HepG2 (cell line): ENCODE measurements around the gene RREB1. TPM values are rescaled to one million over a fixed set of nuclear protein-coding genes. Genes with fewer than 3 reads are reported as not detected.

Experiments used
- ATAC-seq: fragments of 200-7000 bp; cut with Tn5 transposase; 3 replicates; pipeline ENCODE4 v1.9.1; 2020; ENCODE audit warnings: mild to moderate bottlenecking, moderate library complexity
- BruUV-seq: library from RNA; stranded (reverse); fragments of 400-500 nt; replicated peaks from 2 replicates; lab custom pipeline; 2021; lab: Mats Ljungman, UMichigan
- CTCF ChIA-PET: fragments of 300-600 bp; formaldehyde crosslinking; extraction: SDS; loops from one replicate; lab custom pipeline; 2021; ENCODE audit warnings: low total read pairs, inconsistent platforms, low intra/inter-chr PET ratio; lab: Yijun Ruan, JAX
- POLR2A ChIA-PET: fragments of 350-600 bp; sonication (Branson Sonifier 250); formaldehyde crosslinking; loops from one replicate; lab custom pipeline; 2020; ENCODE audit warnings: antibody characterized with exemption, inconsistent platforms; lab: Yijun Ruan, JAX
- DNase-seq: peaks from one replicate; pipeline ENCODE4 v3.0.0-alpha.2; 2015; ENCODE audit warnings: low spot score
- FAIRE-seq: peaks from 3 replicates; lab custom pipeline; 2011; peaks lifted over from hg19 to GRCh38; lab: Jason Lieb, UNC
- H2AFZ ChIP-seq: one replicate; pipeline ENCODE4 v1.6.1; 2011; ENCODE audit warnings: low read length, inconsistent platforms
- H3K27ac ChIP-seq: fragments of 300-600 bp; 3 replicates; pipeline ENCODE4 v1.8.0; 2011; ENCODE audit warnings: mixed run types, mild to moderate bottlenecking, mixed read lengths, low read length, inconsistent platforms; ENCODE audit not compliant: insufficient read depth; ENCODE audit errors: extremely low read length
- H3K27me3 ChIP-seq, 2 experiments: fragments of 200-600 bp in 1 of 2; 2 replicates in 1 of 2; 3 replicates in 1 of 2; pipeline versions ENCODE4 v1.6.0 to v1.8.0; 2011; ENCODE audit warnings: low read length in 2 of 2, mild to moderate bottlenecking in 2 of 2, moderate library complexity in 2 of 2, inconsistent platforms in 1 of 2; ENCODE audit not compliant: insufficient read depth in 2 of 2, control insufficient read depth in 1 of 2
- H3K36me3 ChIP-seq, 2 experiments: fragments of 200-600 bp in 1 of 2; replicated peaks in 1 of 2; 2 replicates in 1 of 2; 3 replicates in 1 of 2; pipeline versions ENCODE4 v1.5.1 to v1.8.0; 2011; ENCODE audit warnings: low read length in 2 of 2, inconsistent platforms in 1 of 2; ENCODE audit not compliant: insufficient read depth in 2 of 2, control insufficient read depth in 1 of 2
- H3K4me1 ChIP-seq: 2 replicates; pipeline ENCODE4 v1.5.1; 2012; ENCODE audit warnings: low read length, inconsistent platforms; ENCODE audit not compliant: insufficient read depth
- H3K4me2 ChIP-seq: 2 replicates; pipeline ENCODE4 v1.6.0; 2011; ENCODE audit warnings: low read depth, low read length, inconsistent platforms
- H3K4me3 ChIP-seq, 3 experiments: fragments of 200-600 bp in 1 of 3; sonication (generic), shearing (Covaris generic) in 1 of 3; replicated peaks in 1 of 3; 2 replicates each; pipeline ENCODE4 v1.5.1; 2011 to 2016; ENCODE audit warnings: low read length in 3 of 3, inconsistent platforms in 2 of 3, low read depth in 2 of 3, mild to moderate bottlenecking in 2 of 3, control low read depth in 1 of 3, mixed read lengths in 1 of 3; ENCODE audit not compliant: insufficient read depth in 1 of 3
- H3K79me2 ChIP-seq: one replicate; pipeline ENCODE4 v1.6.1; 2011; ENCODE audit warnings: low read length, inconsistent platforms; ENCODE audit not compliant: insufficient read depth
- H3K9ac ChIP-seq: 2 replicates; pipeline ENCODE4 v1.6.0; 2011; ENCODE audit warnings: mild to moderate bottlenecking, low read depth, low read length, inconsistent platforms; ENCODE audit not compliant: insufficient read depth
- H3K9me3 ChIP-seq: 2 replicates; pipeline ENCODE4 v1.5.1; 2012; ENCODE audit warnings: mild to moderate bottlenecking, low read length
- H4K20me1 ChIP-seq: 2 replicates; pipeline ENCODE4 v1.6.0; 2011; ENCODE audit warnings: inconsistent platforms, mild to moderate bottlenecking, low read length, moderate library complexity; ENCODE audit not compliant: insufficient read depth
- ATF7-NPFF ChIP-seq: sonication (generic); formaldehyde crosslinking; IDR thresholded peaks from 2 replicates; pipeline ENCODE4 v1.8.1; 2023; ENCODE audit warnings: mild to moderate bottlenecking, low read depth, missing genetic modification reagents, moderate library complexity
- CBFB ChIP-seq: sonication (generic); formaldehyde crosslinking; IDR thresholded peaks from 2 replicates; pipeline ENCODE4 v1.4.0; 2020; ENCODE audit warnings: missing genetic modification reagents
- DDIT3 ChIP-seq: sonication (generic); formaldehyde crosslinking; IDR thresholded peaks from 2 replicates; pipeline ENCODE4 v1.4.0; 2020; ENCODE audit warnings: mild to moderate bottlenecking, missing genetic modification reagents
- DMAP1 ChIP-seq: IDR thresholded peaks from 2 replicates; pipeline ENCODE4 v1.6.1; 2016
- KDM3A ChIP-seq: IDR thresholded peaks from 2 replicates; pipeline ENCODE4 v1.6.1; 2018; ENCODE audit warnings: low read depth, missing compliant biosample characterization
- KLF12 ChIP-seq: sonication (generic); formaldehyde crosslinking; IDR thresholded peaks from 2 replicates; pipeline ENCODE4 v1.4.0; 2020; ENCODE audit warnings: missing genetic modification reagents, borderline replicate concordance
- LCORL ChIP-seq, 2 experiments: fragments of 450-650 bp in 1 of 2; sonication (generic) in 1 of 2; formaldehyde crosslinking in 1 of 2; IDR thresholded peaks; 2 replicates each; pipeline versions ENCODE4 v1.5.0 to v1.6.1; 2017 to 2020; ENCODE audit warnings: antibody characterized with exemption in 1 of 2, missing genetic modification reagents in 1 of 2
- MED1 ChIP-seq: sonication (generic); formaldehyde crosslinking; IDR thresholded peaks from 2 replicates; pipeline ENCODE4 v1.4.0; 2020; ENCODE audit warnings: missing genetic modification reagents
- RNF219 ChIP-seq: sonication (generic); formaldehyde crosslinking; IDR thresholded peaks from 2 replicates; pipeline ENCODE4 v1.5.0; 2020; ENCODE audit warnings: mild to moderate bottlenecking, missing genetic modification reagents
- SETDB1 ChIP-seq: sonication (generic); formaldehyde crosslinking; IDR thresholded peaks from 2 replicates; pipeline ENCODE4 v1.5.1; 2020; ENCODE audit warnings: missing genetic modification reagents, mild to moderate bottlenecking, borderline replicate concordance
- SRSF9 ChIP-seq: fragments of 200-400 bp; formaldehyde crosslinking; IDR thresholded peaks from 2 replicates; pipeline ENCODE4 v1.6.1; 2018; ENCODE audit warnings: borderline replicate concordance, mild to moderate bottlenecking, low read depth, low read length; ENCODE audit not compliant: insufficient read depth, poor library complexity, severe bottlenecking
- ZNF138 ChIP-seq: sonication (generic); formaldehyde crosslinking; IDR thresholded peaks from 2 replicates; pipeline ENCODE4 v1.5.0; 2020; ENCODE audit warnings: mild to moderate bottlenecking, low read depth, missing genetic modification reagents
- ZNF251 ChIP-seq: sonication (generic); formaldehyde crosslinking; IDR thresholded peaks from 2 replicates; pipeline ENCODE4 v1.9.0; 2021; ENCODE audit warnings: mild to moderate bottlenecking, missing genetic modification reagents
- ZNF34 ChIP-seq: sonication (generic); formaldehyde crosslinking; IDR thresholded peaks from 2 replicates; pipeline ENCODE4 v1.4.0; 2020; ENCODE audit warnings: mild to moderate bottlenecking, missing genetic modification reagents, borderline replicate concordance
- ZNF484 ChIP-seq: sonication (generic); formaldehyde crosslinking; IDR thresholded peaks from 2 replicates; pipeline ENCODE4 v1.5.1; 2020; ENCODE audit warnings: mild to moderate bottlenecking, low read depth, missing genetic modification reagents, borderline replicate concordance
- ZNF556 ChIP-seq: sonication (generic); formaldehyde crosslinking; IDR thresholded peaks from 2 replicates; pipeline ENCODE4 v1.4.0; 2020; ENCODE audit warnings: mild to moderate bottlenecking, missing genetic modification reagents, borderline replicate concordance
- WGBS: methylation state at CpG from one replicate; pipeline ENCODE4 v1.1.6; 2017; ENCODE audit warnings: low lambda C conversion rate; 5-methylcytosine and 5-hydroxymethylcytosine counted together
- in situ Hi-C: cut with HindIII; loops from 2 replicates; pipeline ENCODE4 v1.10.0; 2017; ENCODE audit warnings: low pct_unique_long_range_greater_than_20kb; ENCODE audit not compliant: extremely low pct_ligation_motif_present
- intact Hi-C: fragments of 100-400 bp; cut with micrococcal nuclease; formaldehyde crosslinking; loops from one replicate; pipeline ENCODE4 v1.10.0; 2022; ENCODE audit not compliant: unreplicated experiment
- polyA plus RNA-seq, 8 experiments: library from polyadenylated mRNA; depleted of rRNA in 3 of 8; stranded (reverse) in 7 of 8; unstranded in 1 of 8; fragments of >200 nt; fragmentation: Illumina TruSeq in 4 of 8; extraction: Trizol in 4 of 8; gene quantifications; 2 replicates each; pipeline versions ENCODE4 v1.2.1 to v1.2.3, GENCODE V29; 2011 to 2016; ENCODE audit warnings: low read depth in 4 of 8, missing spikeins in 1 of 8, mixed read lengths in 1 of 8; ENCODE audit not compliant: insufficient read depth in 1 of 8
- total RNA-seq, 5 experiments: library from RNA; depleted of rRNA; stranded (reverse); fragments of >200 nt; fragmentation: Illumina TruSeq; extraction: Trizol; gene quantifications; 2 replicates each; pipeline ENCODE4 v1.2.3, GENCODE V29; 2016; ENCODE audit warnings: low read depth in 1 of 5
- TF ChIP-seq, protein P1 (sequence below): sonication (generic); formaldehyde crosslinking; IDR thresholded peaks from 2 replicates; pipeline ENCODE4 v1.5.0; 2020; ENCODE audit warnings: missing genetic modification reagents, mild to moderate bottlenecking, borderline replicate concordance
- TF ChIP-seq, protein P2 (sequence below), 2 experiments: fragments of 450-650 bp in 1 of 2; sonication (generic) in 1 of 2; formaldehyde crosslinking; IDR thresholded peaks; 2 replicates each; pipeline versions ENCODE4 v1.5.0 to v1.8.0; 2020 to 2022; ENCODE audit warnings: mild to moderate bottlenecking in 1 of 2, missing genetic modification reagents in 1 of 2

RREB1 gene
- total and polyA plus RNA-seq, 2 of the 13 experiments (the other 11 are each of a cell fraction or from before 2014, with no cell fraction given) = 6.1 to 23.2 TPM

DNA sequence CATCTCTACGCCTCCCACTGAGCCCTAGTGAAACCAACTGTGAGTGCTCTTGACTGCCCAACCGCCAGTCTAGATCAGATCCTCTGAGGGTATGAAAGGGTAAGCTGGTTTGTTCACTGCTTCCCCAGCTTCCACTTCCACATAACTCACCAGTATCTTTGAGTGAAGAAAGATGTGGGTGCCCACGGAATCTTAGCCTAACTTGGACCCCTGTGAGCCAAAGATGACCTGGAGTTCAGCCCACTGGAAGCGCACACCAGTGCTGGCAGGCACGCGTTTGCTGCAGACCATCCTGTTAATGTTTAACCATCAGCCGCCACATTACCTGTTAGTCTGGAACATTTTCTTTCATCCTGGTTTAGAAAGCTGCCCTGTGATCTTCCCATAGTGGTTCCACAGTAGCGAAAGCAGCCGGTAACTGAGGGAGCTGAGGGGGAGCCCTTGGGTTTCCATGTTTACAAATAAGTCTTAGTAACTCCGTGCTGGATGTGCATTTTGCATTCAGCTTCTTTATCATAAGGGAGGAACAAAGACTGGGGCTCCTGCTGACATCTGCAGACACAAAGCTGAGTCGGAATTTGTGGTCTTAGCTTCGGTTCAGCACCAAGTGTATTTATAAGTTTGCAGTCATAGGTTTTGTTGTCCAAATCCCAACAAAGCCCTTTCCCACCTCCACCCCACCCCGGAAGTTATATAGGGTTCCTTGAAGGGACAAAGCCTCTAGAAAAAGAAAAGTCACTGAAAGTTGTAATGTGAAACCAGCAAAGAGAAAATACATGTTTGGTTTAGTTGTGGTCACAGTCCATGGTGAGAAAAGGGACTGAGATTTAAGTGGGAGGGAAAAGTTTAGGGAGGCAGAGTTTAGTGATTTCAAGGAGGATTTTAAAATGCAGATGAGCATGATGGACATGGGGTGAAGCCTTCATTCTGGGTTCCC is 134.2 kb downstream of the RREB1 start:
- H3K27ac ChIP-seq = peak overlapping the region; percentile 82
- H3K4me3 ChIP-seq = peak overlapping the region; percentile 3 to 38 (median 25); a peak in 2 of 6 replicates
- H4K20me1 ChIP-seq = peaks cover 4% of the 10 kb centered on the region; the same call in 1 of the 2 replicates
- no peaks in the 10 kb centered on the region for H3K9me3 ChIP-seq
- WGBS = 17% methylated on average over 12 of the region's 13 CpGs
- ChIA-PET CTCF (interaction anchor here (1.2 to 2.8 kb wide), 2 partner anchors 482 to 566 kb away, joined by 3 to 8 read pairs; no protein-coding TSS in a partner anchor), POLR2A (interaction anchor here (0.9 to 1.3 kb wide), 2 partner anchors 19 to 199 kb away, joined by 3 to 4 read pairs; no protein-coding TSS in a partner anchor)
- intact Hi-C loops (loop anchor here (1.0 kb wide), 1 partner anchor 565 kb away; no protein-coding TSS in a partner anchor), in situ Hi-C loops (loop anchor here (5.0 kb wide), 1 partner anchor 520 kb away; no protein-coding TSS in a partner anchor)
- peaks cover 8% of the 10 kb centered on the region for H3K79me2 ChIP-seq
- H3K9ac ChIP-seq = peak overlapping the region; percentile 59
- FAIRE-seq (peak; percentile 92), ATAC-seq (peak; percentile 77), DNase-seq (peak; percentile 95)
- no TSS peak for BruUV-seq
- H2AFZ ChIP-seq = no peak overlapping the region
- H3K36me3 ChIP-seq = peaks cover 22 to 42% of the 10 kb centered on the region in 2 experiments
- peaks cover 70% of the 10 kb centered on the region for H3K4me1 ChIP-seq
- H3K27me3 ChIP-seq = no peaks in the 10 kb centered on the region
- H3K4me2 ChIP-seq = peak overlapping the region; percentile 83
- TF ChIP-seq KDM3A (CRISPR knock-in tag) (no peak), KLF12 (CRISPR knock-in tag) (no peak), ZNF251 (CRISPR knock-in tag) (no peak), ZNF34 (CRISPR knock-in tag) (no peak), ZNF556 (CRISPR knock-in tag) (no peak), ATF7-NPFF (CRISPR knock-in tag) (no peak), CBFB (no peak), DMAP1 (CRISPR knock-in tag) (no peak), ZNF138 (CRISPR knock-in tag) (no peak), SETDB1 (CRISPR knock-in tag) (no peak), SRSF9 (no peak), RNF219 (CRISPR knock-in tag) (no peak), LCORL (IDR thresholded peaks at IDR 0.05) (no peak), LCORL (CRISPR knock-in tag; IDR thresholded peaks at IDR 0.05) (peak; percentile 78), ZNF484 (CRISPR knock-in tag) (no peak), MED1 (CRISPR knock-in tag) (peak; percentile 88), DDIT3 (CRISPR knock-in tag) (no peak)
- TF ChIP-seq, protein P1, sequence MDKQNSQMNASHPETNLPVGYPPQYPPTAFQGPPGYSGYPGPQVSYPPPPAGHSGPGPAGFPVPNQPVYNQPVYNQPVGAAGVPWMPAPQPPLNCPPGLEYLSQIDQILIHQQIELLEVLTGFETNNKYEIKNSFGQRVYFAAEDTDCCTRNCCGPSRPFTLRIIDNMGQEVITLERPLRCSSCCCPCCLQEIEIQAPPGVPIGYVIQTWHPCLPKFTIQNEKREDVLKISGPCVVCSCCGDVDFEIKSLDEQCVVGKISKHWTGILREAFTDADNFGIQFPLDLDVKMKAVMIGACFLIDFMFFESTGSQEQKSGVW (CRISPR knock-in tag) = no peak
- TF ChIP-seq, protein P2, sequence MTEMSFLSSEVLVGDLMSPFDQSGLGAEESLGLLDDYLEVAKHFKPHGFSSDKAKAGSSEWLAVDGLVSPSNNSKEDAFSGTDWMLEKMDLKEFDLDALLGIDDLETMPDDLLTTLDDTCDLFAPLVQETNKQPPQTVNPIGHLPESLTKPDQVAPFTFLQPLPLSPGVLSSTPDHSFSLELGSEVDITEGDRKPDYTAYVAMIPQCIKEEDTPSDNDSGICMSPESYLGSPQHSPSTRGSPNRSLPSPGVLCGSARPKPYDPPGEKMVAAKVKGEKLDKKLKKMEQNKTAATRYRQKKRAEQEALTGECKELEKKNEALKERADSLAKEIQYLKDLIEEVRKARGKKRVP (CRISPR knock-in tag; IDR thresholded peaks at IDR 0.05) = 0 out of 4 replicates have a peak, but pooled peaks of 1 of the 2 experiments have one; percentile 36
